Mucosa of stomach (tissue), 1 donor: ENCODE measurements around the gene SFTPD.
"Not testable (repeated sequence)": the region's sequence is repeated elsewhere in the genome, so short reads cannot be mapped to it uniquely, and the experiment has no call there.

Experiments used
- H3K27me3 ChIP-seq: one replicate; pipeline ENCODE4 v1.7.0; 2013; ENCODE audit warnings: mild to moderate bottlenecking, low read length; ENCODE audit not compliant: control insufficient read depth, insufficient read depth
- H3K36me3 ChIP-seq: one replicate; pipeline ENCODE4 v1.7.0; 2013; ENCODE audit warnings: low read length; ENCODE audit not compliant: control insufficient read depth, insufficient read depth
- H3K4me1 ChIP-seq: one replicate; pipeline ENCODE4 v1.7.0; 2013; ENCODE audit warnings: mild to moderate bottlenecking, low read length; ENCODE audit not compliant: control insufficient read depth, insufficient read depth
- H3K4me3 ChIP-seq: one replicate; pipeline ENCODE4 v1.7.0; 2013; ENCODE audit warnings: low read length
- H3K9ac ChIP-seq: one replicate; pipeline ENCODE4 v1.7.0; 2013; ENCODE audit warnings: mild to moderate bottlenecking, low read length, moderate library complexity
- H3K9me3 ChIP-seq: one replicate; pipeline ENCODE4 v1.7.0; 2013; ENCODE audit warnings: mild to moderate bottlenecking, low read length, moderate library complexity; ENCODE audit not compliant: control insufficient read depth
- donor health status: Pancreatic carcinoma.

SFTPD gene

GRCh38 chr10:79910344-79910743 lies 38.6 kb downstream of the SFTPD start:
- Histone ChIP-seq H3K36me3 (no peaks in the 10 kb centered on the region), H3K9me3 (no peaks in the 10 kb centered on the region), H3K9ac (no peak overlapping the region), H3K4me3 (no peak overlapping the region), H3K27me3 (peaks cover 4% of the 10 kb centered on the region), H3K4me1 (no peaks in the 10 kb centered on the region)

DNA sequence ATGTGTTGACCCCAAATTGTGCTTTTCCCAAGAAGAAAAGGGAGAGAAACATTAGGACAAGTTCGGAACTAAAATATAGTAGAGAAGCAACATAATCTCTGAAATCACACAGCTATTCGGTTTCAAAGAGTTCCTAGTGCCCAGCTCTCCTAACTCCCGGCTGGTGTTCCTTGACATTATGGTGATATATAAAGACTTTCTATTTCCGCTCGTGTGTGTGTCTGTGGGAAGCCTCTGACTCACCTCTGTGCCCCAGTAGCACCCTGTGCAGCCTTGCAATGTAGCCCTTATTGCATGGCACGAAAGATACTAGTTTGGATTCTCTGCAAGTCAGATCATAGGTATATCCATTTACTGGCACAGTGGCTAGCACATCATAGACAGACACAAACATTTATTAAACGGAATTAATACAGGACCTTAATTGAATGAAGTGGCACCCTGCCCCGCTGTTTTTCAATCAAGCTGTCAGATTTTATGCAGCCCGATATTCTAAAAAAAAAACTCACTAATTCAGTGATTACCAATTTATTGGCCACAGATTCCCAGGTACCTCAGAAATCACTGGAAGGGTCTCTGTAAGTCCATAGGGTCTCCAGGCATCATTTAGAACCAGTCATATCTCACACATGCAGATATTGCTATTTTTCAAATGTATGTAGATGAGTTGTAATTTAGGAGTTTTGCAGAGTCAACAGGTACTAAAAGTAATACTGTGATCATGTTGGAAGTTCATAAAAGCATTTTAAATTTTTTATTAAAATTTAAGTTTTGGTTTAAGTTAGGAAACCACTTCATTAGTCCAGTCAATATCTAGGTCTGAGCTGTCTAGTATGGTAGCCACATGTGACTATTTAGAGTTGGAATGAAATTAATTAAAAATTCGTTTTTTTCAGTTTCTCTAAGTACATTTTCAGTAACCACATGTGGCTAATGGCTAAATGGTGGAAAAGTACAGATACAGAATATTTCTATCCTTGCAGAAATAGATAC lies 43.3 kb downstream of the SFTPD start:
- peaks cover 22% of the 10 kb centered on the region for H3K27me3 ChIP-seq
- peak overlapping the region; percentile 58 for H3K9ac ChIP-seq
- H3K36me3 ChIP-seq, result no peaks in the 10 kb centered on the region
- no peaks in the 10 kb centered on the region for H3K4me1 ChIP-seq
- H3K9me3 ChIP-seq, result no peaks in the 10 kb centered on the region
- H3K4me3 ChIP-seq, result peak overlapping the region; percentile 15

- no peaks in the 10 kb centered on the region for H3K36me3 ChIP-seq
- peak overlapping the region; percentile 58 for H3K9ac ChIP-seq
- peaks cover 22% of the 10 kb centered on the region for H3K27me3 ChIP-seq
- H3K4me3 ChIP-seq, result peak overlapping the region; percentile 15
- no peaks in the 10 kb centered on the region for H3K4me1 ChIP-seq
- H3K9me3 ChIP-seq, result no peaks in the 10 kb centered on the region
Observed at GRCh38 chr10:79904671-79905321, 44.1 kb downstream of the SFTPD start.

- H3K27me3 ChIP-seq, result peaks cover 22% of the 10 kb centered on the region
- H3K4me3 ChIP-seq, H3K9me3 ChIP-seq, H3K36me3 ChIP-seq, H3K9ac ChIP-seq, H3K4me1 ChIP-seq: not testable (repeated sequence)
Observed at GRCh38 chr10:79901571-79901970, 47.3 kb downstream of the SFTPD start.

DNA sequence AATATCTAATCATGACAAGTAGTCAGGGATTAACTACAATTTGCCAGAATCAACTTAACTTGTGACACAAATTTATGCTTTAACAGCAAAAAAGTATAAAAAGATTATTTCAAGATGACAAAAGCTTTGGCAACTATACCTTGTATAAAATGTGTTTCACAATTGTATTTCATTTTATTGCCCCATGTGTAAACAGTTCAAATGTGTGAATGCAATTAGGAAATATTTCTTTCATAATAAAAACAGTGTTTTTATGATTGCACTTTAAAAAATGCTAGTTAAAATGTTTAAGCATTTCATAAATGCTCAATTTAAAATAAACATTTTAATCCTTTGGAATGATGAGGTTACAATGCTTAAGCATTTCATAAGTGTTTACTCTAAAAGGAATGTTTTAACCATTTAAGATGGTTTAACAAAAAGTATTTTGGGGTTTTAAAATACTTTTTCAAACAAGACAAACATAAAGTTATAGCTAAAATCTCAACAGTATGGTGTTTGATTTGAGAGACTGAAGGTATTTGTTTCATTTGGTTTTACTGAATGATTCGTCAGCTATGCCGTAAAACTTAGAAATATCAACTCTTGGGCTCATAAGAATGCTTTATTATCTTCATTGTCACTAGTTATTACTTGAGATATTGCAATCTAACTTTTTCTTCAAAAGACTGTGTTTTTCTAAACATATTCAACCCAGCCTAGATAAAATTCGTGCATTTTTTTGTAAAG lies 50.1 kb downstream of the SFTPD start:
- Histone ChIP-seq H3K9me3 (no peaks in the 10 kb centered on the region), H3K27me3 (peaks cover 4% of the 10 kb centered on the region), H3K4me1 (no peaks in the 10 kb centered on the region), H3K36me3 (no peaks in the 10 kb centered on the region), H3K9ac (no peak overlapping the region), H3K4me3 (no peak overlapping the region)

GRCh38 chr10:79892896-79893295 lies 56.0 kb downstream of the SFTPD start:
- not testable (repeated sequence) for H3K27me3 ChIP-seq, H3K9me3 ChIP-seq, H3K4me1 ChIP-seq, H3K9ac ChIP-seq, H3K4me3 ChIP-seq, H3K36me3 ChIP-seq

DNA sequence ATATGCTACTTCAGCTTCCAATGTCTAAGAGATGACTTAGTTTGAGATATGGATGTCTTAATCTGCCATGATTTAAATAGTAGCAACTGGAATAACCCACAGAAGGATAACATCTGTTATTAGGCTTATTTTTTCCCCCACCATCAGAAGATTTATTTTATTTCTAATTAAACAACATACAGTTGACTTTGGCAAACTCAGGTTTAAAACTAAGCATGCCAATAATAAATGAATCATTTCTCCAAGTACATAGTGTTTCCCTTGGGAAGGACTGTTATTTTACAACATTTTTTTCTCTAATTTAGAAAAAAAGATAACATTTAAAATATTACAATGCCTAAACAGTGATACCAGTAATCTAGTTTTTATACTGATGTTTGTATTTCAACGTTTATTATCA lies 58.4 kb downstream of the SFTPD start:
- no peaks in the 10 kb centered on the region for H3K4me1 ChIP-seq
- H3K4me3 ChIP-seq, result no peak overlapping the region
- no peak overlapping the region for H3K9ac ChIP-seq
- no peaks in the 10 kb centered on the region for H3K27me3 ChIP-seq
- H3K9me3 ChIP-seq, result no peaks in the 10 kb centered on the region
- H3K36me3 ChIP-seq, result no peaks in the 10 kb centered on the region

DNA sequence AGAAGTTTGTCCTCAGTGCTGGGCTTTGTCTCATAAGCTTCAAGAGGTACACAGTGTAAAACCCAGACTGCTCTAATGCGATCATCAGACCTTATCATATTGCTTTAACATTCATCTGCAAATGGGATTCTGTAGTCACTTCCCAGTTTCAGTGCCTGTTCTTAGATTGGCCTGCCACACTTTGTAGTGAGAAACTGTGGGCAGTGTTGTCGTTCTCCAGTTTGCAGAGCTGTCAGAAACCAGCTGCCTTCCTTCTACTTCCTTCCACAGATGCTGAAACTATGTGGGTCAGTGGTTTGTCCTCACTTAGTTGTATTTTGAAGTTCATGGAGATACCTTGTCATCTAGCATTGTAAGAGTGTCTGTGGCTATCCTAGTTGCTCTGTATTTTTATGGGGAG lies 59.9 kb downstream of the SFTPD start:
- not testable (repeated sequence) for H3K36me3 ChIP-seq, H3K9me3 ChIP-seq, H3K27me3 ChIP-seq, H3K4me1 ChIP-seq, H3K4me3 ChIP-seq, H3K9ac ChIP-seq
